CD4-positive, alpha-beta T cell treated with Interleukin-4 for 1 hour (primary cell): ENCODE results near the gene INTS11.

Experiments used
- DNase-seq, 2 donors: peaks; one replicate each; pipeline ENCODE4 v3.0.0-alpha.2; 2020 to 2022

The INTS11 gene

DNA sequence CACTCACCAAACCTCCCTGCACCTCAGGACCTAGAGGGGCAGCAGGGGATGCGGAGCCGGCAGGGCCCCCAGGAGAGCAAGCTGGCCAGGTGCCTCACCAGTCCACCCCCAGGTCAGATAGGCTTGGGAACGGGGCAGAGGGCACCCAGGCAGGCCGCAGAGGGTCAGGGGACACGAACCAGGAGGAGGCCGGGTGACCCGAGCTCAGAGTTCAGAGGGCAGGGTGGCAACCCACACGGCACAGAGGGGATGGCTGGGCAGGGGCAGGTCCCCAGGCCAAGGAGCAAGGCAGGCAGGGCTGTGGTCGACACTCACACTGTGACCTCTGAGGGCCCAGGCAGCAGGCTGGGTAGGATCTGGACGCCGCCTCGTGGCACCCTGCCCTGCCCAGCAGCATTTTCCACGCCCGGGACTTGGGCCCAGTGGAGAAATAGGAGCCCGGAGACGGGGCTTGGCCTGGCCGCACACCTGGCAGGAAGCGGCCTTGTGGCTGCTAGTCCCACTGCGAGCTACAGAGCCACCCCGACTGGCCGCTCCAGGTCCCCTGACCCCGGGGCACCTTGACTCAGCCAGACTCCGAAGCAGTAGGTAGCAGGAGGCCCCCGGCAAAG is 19.5 kb upstream of the INTS11 start:
- DNase-seq: no peak

DNA sequence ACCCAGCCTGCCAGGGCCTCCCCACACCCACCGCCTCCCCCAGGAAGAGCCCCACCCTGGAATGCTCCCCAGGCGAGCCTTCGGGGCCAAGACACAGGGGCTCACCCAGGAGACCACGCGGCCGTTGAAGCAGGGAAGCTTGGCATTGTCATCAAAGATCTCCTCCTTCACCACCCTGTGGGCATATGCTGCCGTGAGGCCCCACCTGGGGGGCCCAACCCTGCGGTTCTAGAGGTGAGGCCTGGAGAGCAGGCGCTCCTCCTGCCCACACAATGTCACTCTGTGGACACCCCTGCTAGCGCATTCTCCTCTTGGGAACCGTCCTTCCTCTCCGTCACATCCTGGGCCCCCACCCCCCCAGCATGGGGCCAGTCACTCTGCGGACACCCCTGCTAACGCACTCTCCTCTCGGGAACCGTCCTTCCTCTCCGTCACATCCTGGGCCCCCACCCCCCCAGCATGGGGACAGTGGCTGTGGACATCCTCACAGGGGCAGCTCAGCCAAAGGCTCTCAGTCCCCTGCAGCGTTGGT is 18.2 kb upstream of the INTS11 start:
- DNase-seq: no peak

DNA sequence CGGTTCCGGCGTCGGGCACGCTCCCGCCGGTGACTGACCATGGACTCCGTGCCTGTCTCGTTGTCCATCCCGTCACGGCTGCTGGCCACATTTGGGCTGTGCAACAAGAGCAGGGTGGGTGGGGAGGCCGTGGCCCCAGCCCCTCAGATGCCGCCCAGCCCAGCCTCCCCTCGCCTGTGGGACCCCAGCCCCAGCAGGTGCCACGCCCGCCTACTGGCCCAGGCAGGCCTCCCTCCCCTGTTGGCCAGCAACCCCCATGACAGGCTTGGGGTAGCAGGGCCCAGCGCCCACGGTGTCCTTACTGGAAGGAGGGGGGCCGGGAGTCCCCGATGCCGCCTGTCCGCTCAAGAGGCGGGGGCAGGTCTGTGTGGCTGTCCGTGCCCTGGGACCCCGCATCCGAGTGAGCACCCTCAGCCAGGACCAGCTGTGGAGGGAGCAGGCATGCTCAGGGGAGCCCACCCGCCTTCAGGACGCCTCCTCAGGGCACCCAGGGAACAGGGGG is 17.7 kb upstream of the INTS11 start:
- no peak for DNase-seq

DNA sequence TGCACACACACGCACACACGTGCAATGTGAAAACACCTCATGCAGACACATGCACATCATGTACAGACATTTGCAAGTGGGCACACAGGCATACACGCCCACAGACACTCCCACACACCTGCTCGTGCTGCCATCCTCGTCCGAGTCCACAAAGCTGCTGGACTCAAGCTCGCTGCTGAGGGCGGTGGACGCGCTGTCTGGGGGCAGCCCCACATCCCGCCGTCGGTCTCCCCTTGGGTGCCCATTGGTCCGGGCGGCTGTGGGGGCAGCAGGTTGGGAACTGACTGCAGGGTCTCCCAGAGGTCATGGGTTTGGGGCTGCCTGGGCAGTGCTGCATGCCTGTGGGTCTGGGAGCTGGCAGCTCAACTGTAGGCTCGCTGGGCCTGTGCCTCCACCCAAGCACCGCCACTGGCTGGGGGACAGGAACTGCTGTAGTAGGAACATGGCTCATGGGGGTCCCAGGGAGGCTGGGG is 17.1 kb upstream of the INTS11 start:
- DNase-seq: no peak

DNA sequence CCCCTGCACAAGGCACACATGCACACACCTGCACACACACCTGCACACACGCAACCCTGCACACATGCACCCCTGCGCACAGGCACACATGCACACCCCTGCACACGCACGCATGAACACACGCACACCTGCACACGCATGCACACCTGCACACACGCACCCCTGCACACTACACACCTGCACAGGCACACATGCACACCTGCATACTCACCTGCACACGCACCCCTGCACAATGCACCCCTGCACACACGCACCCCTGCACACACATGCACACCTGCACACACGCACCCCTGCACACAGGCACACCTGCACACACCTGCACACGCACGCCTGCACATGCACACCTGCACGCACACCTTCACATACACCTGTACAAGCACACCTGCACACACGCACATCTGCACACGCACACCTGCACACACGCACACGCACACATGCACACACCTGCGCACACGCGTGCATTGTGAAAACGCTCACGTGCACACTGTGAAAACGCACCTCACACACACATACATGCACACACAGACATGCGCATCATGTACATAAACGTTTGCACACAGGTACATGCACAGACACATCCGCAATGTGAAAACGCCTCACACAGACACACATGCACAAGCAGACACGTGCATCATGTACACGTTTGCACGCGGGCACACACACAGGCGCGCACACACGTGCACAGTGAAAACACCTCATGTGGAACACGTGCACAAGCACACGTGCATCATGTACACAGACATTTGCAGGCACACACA is 16.5 kb upstream of the INTS11 start:
- DNase-seq: no peak

DNA sequence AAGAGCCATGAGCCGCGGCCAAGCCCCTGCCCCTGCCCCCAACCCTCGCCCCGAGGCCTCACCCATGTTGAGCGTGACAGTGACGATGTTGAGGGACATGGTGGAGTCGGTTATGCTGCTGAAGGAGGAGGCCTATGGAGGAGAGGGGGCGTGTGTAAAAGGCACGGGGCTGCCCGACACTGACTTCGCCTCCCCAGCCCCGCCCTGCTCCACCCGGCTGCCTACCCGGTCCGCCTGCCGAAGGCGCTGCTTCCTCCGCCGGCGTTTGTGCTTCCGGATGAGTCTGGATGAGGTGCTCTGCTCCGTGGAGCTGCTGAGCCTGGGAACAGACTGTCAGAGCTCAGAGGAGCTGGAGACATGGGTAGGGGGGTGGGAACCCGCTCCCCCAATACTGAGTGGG is 15.7 kb upstream of the INTS11 start:
- DNase-seq: no peak

DNA sequence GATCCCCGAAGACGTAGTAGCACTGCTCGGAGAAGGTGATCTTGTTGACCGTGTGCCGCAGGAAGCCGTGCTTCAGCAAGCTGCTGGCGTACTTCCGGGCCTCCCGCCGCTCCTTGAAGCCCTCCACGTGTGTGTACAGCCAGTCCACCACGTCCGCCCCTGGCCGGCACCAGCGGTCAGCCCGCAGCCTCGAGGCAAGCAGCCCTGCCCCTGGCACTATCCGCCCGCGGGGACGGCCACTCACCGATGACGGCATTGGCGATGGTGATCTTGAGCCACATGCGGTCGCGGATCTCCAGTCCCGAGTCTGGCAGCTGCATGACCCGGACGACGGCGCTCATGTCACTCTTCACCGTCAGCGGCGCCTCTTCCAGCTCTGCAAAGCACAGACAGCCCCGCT is 13.8 kb upstream of the INTS11 start:
- no peak for DNase-seq

DNA sequence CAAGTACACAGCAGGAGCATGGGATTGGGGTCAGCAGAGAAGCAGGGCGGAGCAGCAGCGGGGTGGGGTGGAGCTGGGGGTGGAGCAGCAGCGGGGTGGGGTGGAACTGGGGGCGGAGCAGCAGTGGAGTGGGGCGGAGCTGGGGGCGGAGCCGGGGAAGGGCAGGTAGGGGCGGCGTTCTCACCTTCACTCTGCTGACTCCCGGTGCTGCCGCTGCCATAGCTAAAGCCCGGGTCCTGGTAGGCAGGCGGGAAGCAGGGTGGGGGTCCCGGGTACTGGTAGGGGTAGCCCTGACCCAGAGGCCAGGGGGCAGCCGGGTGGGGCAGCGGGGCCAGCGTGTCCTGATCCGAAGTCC is 13.3 kb upstream of the INTS11 start:
- no peak for DNase-seq

DNA sequence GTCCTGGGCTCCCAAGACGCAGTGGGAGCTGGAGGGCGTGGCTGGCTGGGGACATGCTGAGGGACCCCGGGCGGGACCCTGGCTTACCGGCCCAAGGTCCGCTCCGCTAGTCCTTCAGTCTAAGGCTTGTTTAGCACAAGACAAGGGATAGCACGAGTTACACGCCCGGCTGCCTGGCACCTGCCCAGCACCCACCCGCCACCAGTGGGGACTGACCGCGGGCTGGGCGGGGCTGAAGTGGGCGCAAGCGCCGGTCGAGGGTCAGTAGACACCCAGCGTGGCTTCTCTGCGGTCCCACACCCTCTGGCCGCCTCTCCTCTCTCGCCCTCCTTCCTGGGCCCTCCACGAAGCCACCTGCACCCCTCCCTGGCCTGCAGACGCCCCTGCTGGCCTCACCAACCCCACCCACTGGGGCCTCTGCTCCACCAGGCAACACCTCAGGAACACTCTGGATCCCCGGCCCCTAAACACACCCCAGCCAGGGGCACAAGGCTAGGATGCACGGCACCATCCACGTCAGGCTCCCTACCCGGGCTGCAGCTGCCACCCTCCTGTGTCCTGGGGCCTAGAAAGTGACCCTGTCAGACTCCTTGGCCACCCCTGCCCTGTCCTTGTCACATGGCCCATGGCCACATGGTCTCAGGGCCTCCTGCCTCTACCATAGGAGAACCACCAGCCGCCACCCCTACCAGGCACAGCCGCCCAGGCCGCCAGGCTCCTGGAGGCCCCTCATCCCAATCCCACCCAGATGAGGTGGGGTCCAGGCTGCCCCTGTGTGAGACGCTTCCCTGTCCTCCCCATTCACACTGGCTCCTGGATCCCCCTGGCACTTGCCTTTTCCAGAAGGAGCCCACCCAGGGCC is 12.7 kb upstream of the INTS11 start:
- no peak for DNase-seq

DNA sequence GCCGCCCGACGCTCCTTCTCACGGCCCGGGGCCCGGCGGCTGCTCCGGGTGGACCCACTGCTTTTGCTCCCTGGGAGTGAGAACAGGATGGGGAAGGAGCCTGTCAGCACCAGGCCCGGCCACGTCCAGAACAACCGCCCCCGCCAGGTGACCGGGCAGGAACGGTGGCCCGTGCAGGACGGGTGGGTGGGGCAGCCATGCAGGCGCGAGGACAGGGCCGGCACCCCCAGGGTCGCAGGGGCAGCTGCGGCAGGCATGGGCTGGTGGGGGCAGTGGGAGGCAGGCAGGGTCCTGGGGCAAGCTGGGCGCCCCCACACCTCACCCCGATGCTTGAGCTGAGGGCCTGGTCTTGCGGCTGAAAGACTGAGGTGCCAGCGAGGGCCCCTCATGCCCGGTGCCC is 12.0 kb upstream of the INTS11 start:
- no peak for DNase-seq

DNA sequence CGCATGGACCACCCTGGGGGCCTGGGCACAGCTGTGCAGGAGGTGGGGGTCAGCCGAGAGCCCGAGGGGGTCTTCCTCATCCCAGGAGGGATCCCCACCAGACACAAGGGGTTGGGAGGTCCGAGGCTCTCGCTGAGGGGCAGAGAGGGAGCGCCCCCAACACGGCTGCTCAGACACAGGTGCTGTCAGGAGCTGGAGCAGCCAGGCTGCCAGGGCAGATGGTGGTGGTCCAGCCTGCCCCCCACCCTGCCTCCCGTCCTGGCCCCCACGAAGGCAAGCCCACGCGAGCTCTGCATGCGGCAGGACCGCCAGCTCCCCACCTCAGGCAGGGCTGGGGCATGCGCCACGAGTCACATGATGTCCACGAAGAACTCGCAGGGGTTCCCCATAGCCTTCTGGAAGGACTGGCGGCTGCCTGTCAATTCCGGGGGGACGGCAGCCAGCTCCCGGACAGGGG is 11.4 kb upstream of the INTS11 start:
- no peak for DNase-seq

DNA sequence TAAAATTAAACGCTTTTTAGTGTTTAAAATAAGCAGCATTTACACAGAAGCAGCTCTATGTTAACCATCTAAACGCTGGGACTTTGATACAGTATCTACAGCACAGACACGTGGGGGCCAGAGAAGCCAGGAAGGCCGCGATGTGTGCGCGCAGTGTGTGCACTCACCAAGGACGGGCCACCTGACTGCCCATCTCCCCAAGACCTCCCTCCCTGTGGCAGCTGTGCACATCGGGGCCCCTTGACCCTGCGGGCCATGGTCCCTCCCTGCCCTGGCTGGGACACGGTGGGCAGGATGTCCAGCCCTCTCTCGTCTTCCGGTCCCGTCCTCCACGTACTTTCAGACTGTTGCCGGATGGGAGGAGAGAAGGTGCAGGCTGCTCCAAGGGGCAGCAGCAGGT is 10.8 kb upstream of the INTS11 start:
- DNase-seq: no peak

DNA sequence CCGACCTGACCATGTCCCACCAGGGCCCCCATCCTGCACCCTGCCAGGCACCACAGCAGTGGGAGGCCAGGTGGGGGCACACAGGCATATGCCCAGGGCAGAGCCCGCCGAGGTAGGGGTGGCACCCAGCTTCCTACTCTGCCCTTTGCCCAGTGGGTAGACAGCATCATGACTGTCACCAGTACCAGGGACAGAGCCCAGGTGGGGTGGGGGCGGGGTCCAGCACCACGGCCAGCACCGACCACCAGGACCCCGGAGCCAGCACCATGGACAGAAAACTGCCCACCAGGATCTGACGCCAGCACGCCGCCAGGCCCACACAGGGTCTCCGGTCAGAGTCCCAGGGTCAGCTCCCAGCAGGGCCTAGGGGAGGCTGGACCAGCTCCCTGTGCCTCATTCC is 10.4 kb upstream of the INTS11 start:
- DNase-seq: no peak

DNA sequence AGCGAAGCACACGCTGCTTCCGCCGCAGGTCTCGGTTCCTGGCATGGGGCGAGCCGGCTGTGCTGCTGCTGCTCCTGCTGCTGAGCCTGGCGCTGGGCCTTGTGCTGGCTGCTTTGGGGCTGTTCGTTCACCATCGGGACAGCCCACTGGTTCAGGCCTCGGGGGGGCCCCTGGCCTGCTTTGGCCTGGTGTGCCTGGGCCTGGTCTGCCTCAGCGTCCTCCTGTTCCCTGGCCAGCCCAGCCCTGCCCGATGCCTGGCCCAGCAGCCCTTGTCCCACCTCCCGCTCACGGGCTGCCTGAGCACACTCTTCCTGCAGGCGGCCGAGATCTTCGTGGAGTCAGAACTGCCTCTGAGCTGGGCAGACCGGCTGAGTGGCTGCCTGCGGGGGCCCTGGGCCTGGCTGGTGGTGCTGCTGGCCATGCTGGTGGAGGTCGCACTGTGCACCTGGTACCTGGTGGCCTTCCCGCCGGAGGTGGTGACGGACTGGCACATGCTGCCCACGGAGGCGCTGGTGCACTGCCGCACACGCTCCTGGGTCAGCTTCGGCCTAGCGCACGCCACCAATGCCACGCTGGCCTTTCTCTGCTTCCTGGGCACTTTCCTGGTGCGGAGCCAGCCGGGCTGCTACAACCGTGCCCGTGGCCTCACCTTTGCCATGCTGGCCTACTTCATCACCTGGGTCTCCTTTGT is 9.2 kb upstream of the INTS11 start:
- no peak for DNase-seq

DNA sequence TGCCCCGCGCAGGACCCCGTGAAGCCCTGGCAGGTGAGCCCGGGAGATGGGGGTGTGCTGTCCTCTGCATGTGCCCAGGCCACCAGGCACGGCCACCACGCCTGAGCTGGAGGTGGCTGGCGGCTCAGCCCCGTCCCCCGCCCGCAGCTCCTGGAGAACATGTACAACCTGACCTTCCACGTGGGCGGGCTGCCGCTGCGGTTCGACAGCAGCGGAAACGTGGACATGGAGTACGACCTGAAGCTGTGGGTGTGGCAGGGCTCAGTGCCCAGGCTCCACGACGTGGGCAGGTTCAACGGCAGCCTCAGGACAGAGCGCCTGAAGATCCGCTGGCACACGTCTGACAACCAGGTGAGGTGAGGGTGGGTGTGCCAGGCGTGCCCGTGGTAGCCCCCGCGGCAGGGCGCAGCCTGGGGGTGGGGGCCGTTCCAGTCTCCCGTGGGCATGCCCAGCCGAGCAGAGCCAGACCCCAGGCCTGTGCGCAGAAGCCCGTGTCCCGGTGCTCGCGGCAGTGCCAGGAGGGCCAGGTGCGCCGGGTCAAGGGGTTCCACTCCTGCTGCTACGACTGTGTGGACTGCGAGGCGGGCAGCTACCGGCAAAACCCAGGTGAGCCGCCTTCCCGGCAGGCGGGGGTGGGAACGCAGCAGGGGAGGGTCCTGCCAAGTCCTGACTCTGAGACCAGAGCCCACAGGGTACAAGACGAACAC is 8.5 kb upstream of the INTS11 start:
- DNase-seq: no peak

DNA sequence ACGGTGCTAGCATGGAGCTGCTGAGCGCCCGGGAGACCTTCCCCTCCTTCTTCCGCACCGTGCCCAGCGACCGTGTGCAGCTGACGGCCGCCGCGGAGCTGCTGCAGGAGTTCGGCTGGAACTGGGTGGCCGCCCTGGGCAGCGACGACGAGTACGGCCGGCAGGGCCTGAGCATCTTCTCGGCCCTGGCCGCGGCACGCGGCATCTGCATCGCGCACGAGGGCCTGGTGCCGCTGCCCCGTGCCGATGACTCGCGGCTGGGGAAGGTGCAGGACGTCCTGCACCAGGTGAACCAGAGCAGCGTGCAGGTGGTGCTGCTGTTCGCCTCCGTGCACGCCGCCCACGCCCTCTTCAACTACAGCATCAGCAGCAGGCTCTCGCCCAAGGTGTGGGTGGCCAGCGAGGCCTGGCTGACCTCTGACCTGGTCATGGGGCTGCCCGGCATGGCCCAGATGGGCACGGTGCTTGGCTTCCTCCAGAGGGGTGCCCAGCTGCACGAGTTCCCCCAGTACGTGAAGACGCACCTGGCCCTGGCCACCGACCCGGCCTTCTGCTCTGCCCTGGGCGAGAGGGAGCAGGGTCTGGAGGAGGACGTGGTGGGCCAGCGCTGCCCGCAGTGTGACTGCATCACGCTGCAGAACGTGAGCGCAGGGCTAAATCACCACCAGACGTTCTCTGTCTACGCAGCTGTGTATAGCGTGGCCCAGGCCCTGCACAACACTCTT is 7.7 kb upstream of the INTS11 start:
- no peak for DNase-seq

DNA sequence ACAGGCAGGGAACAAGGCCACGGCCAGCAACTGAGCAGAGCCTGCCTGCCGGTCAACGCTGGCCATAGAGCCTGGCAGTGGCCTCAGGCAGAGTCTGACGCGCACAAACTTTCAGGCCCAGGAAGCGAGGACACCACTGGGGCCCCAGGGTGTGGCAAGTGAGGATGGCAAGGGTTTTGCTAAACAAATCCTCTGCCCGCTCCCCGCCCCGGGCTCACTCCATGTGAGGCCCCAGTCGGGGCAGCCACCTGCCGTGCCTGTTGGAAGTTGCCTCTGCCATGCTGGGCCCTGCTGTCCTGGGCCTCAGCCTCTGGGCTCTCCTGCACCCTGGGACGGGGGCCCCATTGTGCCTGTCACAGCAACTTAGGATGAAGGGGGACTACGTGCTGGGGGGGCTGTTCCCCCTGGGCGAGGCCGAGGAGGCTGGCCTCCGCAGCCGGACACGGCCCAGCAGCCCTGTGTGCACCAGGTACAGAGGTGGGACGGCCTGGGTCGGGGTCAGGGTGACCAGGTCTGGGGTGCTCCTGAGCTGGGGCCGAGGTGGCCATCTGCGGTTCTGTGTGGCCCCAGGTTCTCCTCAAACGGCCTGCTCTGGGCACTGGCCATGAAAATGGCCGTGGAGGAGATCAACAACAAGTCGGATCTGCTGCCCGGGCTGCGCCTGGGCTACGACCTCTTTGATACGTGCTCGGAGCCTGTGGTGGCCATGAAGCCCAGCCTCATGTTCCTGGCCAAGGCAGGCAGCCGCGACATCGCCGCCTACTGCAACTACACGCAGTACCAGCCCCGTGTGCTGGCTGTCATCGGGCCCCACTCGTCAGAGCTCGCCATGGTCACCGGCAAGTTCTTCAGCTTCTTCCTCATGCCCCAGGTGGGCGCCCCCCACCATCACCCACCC is 6.9 kb upstream of the INTS11 start, which contains the start of gene TAS1R3:
TAS1R3 (plus strand) TSS at position 213 of the 898 bp plus-strand sequence; CDS start at position 279, 66 bp downstream.
- no peak for DNase-seq

DNA sequence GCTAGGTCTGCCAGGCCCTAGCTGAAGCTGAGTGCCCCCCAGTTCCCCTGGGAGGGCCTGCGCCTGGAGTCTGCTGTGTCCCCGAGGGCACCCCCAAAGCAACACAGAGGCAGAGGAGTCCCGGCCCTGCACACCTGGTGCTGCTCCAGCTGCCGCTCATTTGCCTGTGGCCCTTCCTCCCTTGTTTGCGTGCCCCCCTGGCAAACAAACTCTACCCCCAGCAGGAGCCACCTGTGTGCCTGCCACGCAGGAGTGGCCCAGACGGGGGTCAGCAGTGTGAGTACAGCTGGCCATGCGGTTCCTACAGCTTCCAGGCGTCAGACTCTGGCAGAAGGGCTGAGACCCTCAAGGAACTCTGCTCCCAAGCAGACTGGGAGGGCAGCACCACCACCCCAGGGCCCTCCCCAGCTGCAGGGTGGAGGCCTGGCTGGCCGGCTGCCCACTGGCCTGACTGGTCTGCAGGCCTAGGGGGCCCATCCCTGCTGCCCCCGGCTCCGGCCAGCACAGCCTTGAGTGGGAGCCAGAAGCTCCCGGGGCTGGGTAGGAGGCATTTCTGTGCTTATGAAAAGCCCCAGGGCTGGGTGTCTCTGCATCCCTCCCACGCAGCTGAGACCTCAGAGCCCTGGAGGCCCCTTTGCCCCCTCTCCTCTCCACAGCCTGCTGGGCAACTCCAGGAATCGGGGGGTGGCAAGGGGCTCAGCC is 6.1 kb upstream of the INTS11 start:
- DNase-seq: no peak
